K562 (cell line): ENCODE data around the gene DPH5. TPM values are rescaled to one million over a fixed set of nuclear protein-coding genes. Genes with fewer than 3 reads are reported as not detected.

ENCODE experiments used
- EP300 ChIP-seq: IDR thresholded peaks from 2 replicates; pipeline ENCODE4 v1.6.1; 2012; ENCODE audit warnings: low read length, improper control_type of control experiment
- FOXK1 ChIP-seq: sonication (generic); formaldehyde crosslinking; IDR thresholded peaks from 2 replicates; pipeline ENCODE4 v1.8.0; 2022; ENCODE audit warnings: missing genetic modification reagents, mild to moderate bottlenecking, borderline replicate concordance
- FOXK2 ChIP-seq, 2 experiments: fragments of 450-650 bp; IDR thresholded peaks in 1 of 2; conservative IDR thresholded peaks in 1 of 2; 2 replicates each; pipeline ENCODE4 v1.6.1; 2016; ENCODE audit warnings: low read depth in 2 of 2, mild to moderate bottlenecking in 1 of 2
- HNRNPL ChIP-seq: fragments of 200-400 bp; formaldehyde crosslinking; IDR thresholded peaks from 2 replicates; pipeline ENCODE4 v1.6.1; 2017; ENCODE audit warnings: low read depth, mild to moderate bottlenecking, low read length
- JUN ChIP-seq, 2 experiments: sonication (generic) in 1 of 2; formaldehyde crosslinking in 1 of 2; IDR thresholded peaks; 2 replicates each; pipeline versions ENCODE4 v1.6.1 to v1.8.0; 2012 to 2022; ENCODE audit warnings: borderline replicate concordance in 2 of 2, mild to moderate bottlenecking in 2 of 2, improper control_type of control experiment in 1 of 2, low read depth in 1 of 2, low read length in 1 of 2, missing genetic modification reagents in 1 of 2
- KLF13 ChIP-seq: fragments of 450-650 bp; IDR thresholded peaks from 2 replicates; pipeline ENCODE4 v1.6.1; 2016; ENCODE audit warnings: missing genetic modification characterization, low read depth, mild to moderate bottlenecking, missing compliant biosample characterization, moderate library complexity, borderline replicate concordance
- MCM5 ChIP-seq: fragments of 450-650 bp; IDR thresholded peaks from 2 replicates; pipeline ENCODE4 v1.6.1; 2016; ENCODE audit warnings: low read depth
- MNT ChIP-seq, 2 experiments: fragments of 450-650 bp; conservative IDR thresholded peaks; 2 replicates each; pipeline ENCODE4 v1.6.1; 2017; ENCODE audit warnings: mild to moderate bottlenecking in 2 of 2, moderate library complexity in 2 of 2
- MTA2 ChIP-seq: fragments of 450-650 bp; IDR thresholded peaks from 2 replicates; pipeline ENCODE4 v1.6.1; 2016; ENCODE audit warnings: low read depth
- MTF1 ChIP-seq: fragments of 250-450 bp; sonication (Bioruptor Pico); IDR thresholded peaks from 2 replicates; pipeline ENCODE4 v1.9.0; 2021; ENCODE audit warnings: moderate library complexity, mild to moderate bottlenecking, inconsistent platforms, borderline replicate concordance
- NR2F6 ChIP-seq: fragments of 450-650 bp; formaldehyde crosslinking; IDR thresholded peaks from 2 replicates; pipeline ENCODE4 v1.4.0; 2020; ENCODE audit warnings: mild to moderate bottlenecking
- NUFIP1 ChIP-seq: fragments of 450-650 bp; IDR thresholded peaks from 2 replicates; pipeline ENCODE4 v1.6.1; 2018; ENCODE audit not compliant: partially characterized antibody
- POLR2AphosphoS5 ChIP-seq: IDR thresholded peaks from 2 replicates; pipeline ENCODE4 v1.6.1; 2011; ENCODE audit warnings: mild to moderate bottlenecking, low read depth, low read length, moderate library complexity; ENCODE audit not compliant: control insufficient read depth, insufficient read depth
- STAT6 ChIP-seq: sonication (generic); formaldehyde crosslinking; IDR thresholded peaks from 2 replicates; pipeline ENCODE4 v1.8.1; 2023; ENCODE audit warnings: mild to moderate bottlenecking, missing genetic modification reagents
- TAF1 ChIP-seq: IDR thresholded peaks from 2 replicates; pipeline ENCODE4 v1.6.1; 2011; ENCODE audit warnings: mild to moderate bottlenecking, low read length, moderate library complexity; ENCODE audit not compliant: insufficient read depth, control insufficient read depth, severe bottlenecking; ENCODE audit errors: extremely low read depth
- TAL1 ChIP-seq: fragments of 450-650 bp; IDR thresholded peaks from 2 replicates; pipeline ENCODE4 v1.6.1; 2016; ENCODE audit warnings: mild to moderate bottlenecking
- ZNF212 ChIP-seq: fragments of 450-650 bp; formaldehyde crosslinking; IDR thresholded peaks from 2 replicates; pipeline ENCODE4 v1.4.0; 2020; ENCODE audit warnings: mild to moderate bottlenecking
- polyA plus RNA-seq, 8 experiments: library from polyadenylated mRNA; depleted of rRNA in 4 of 8; stranded (reverse) in 5 of 8; unstranded in 3 of 8; fragments of >200 nt; fragmentation: Nextera tagmentation in 2 of 8; fragmentation: Illumina TruSeq in 1 of 8; extraction: Ambion mirVana in 2 of 8; extraction: Trizol in 1 of 8; gene quantifications; 2 replicates each; pipeline versions ENCODE4 v1.2.1 to v1.2.3, GENCODE V29; 2011 to 2014; ENCODE audit warnings: inconsistent platforms in 1 of 8, missing spikeins in 1 of 8
- total RNA-seq, 7 experiments: library from RNA; depleted of rRNA in 6 of 7; stranded (reverse); fragments of >200 nt in 6 of 7; fragmentation: Illumina TruSeq in 2 of 7; extraction: Trizol in 2 of 7; gene quantifications; 2 replicates each; pipeline versions ENCODE4 v1.2.1 to v1.2.3, GENCODE V29; 2011 to 2021; ENCODE audit warnings: low replicate concordance in 1 of 7
- TF ChIP-seq, protein P1 (sequence below), 2 experiments: fragments of 450-650 bp; IDR thresholded peaks; 2 replicates each; pipeline ENCODE4 v1.6.1; 2016
- TF ChIP-seq, protein P2 (sequence below), 2 experiments: IDR thresholded peaks in 1 of 2; conservative IDR thresholded peaks in 1 of 2; 2 replicates each; pipeline ENCODE4 v1.6.1; 2016; ENCODE audit warnings: low read depth in 2 of 2, mild to moderate bottlenecking in 1 of 2, missing compliant biosample characterization in 1 of 2, missing genetic modification characterization in 1 of 2, moderate library complexity in 1 of 2

Gene DPH5
- total and polyA plus RNA-seq, 9 of the 15 experiments (the other 6 are each of a cell fraction or from before 2014, with no cell fraction given) = 37.6 to 159 (median 89.7) TPM

DNA sequence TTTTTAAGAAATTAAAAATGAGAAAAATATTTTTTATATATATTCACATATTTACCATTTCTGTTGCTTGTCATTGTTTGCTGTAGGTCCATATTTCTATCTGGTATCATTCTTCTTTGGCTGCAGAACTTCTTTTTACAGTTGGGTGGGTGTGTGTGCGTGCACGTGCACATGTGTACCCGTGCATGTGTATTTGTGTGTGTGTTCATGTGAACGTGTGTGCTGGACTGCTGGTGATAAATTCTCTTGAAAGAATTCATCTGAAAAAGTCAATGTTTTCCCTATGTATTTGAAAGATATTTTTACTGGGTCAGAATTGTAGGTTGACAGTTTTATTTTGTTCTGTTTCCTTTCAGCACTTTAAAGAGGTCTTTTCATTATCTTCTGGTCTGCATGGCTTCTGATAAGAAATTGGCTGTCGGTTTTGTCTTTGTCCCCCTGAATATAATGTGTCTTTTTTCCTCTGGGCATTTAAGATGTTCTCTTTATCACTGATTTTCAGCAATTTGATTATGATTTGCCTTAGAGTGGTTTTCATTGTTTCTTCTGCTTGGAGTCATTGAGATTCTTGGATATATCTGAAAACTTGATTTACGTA is 34.5 kb upstream of the DPH5 start (continued):
- TF ChIP-seq JUN (IDR thresholded peaks at IDR 0.05; ENCODE audit: borderline replicate concordance, low read depth, low read length) = no peak
- TF ChIP-seq JUN (CRISPR knock-in tag; IDR thresholded peaks at IDR 0.05; ENCODE audit: borderline replicate concordance) = no peak
- no peak for TF ChIP-seq NUFIP1
- no peak for TF ChIP-seq KLF13 (tag)
- no peak for TF ChIP-seq HNRNPL
- peak; percentile 71 to 84 for TF ChIP-seq MNT (conservative IDR thresholded peaks at IDR 0.05)
- TF ChIP-seq ZNF212 (CRISPR knock-in tag) = no peak
- peak; percentile 33; the same call in 1 of the 2 replicates for TF ChIP-seq EP300
- TF ChIP-seq NR2F6 (CRISPR knock-in tag) = no peak
- TF ChIP-seq MCM5 = no peak
- peak; percentile 61 for TF ChIP-seq TAL1
- TF ChIP-seq, protein P1, sequence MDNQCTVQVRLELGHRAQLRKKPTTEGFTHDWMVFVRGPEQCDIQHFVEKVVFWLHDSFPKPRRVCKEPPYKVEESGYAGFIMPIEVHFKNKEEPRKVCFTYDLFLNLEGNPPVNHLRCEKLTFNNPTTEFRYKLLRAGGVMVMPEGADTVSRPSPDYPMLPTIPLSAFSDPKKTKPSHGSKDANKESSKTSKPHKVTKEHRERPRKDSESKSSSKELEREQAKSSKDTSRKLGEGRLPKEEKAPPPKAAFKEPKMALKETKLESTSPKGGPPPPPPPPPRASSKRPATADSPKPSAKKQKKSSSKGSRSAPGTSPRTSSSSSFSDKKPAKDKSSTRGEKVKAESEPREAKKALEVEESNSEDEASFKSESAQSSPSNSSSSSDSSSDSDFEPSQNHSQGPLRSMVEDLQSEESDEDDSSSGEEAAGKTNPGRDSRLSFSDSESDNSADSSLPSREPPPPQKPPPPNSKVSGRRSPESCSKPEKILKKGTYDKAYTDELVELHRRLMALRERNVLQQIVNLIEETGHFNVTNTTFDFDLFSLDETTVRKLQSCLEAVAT (IDR thresholded peaks at IDR 0.05) = no peak
- TF ChIP-seq POLR2AphosphoS5 = no peak
- TF ChIP-seq FOXK2 (conservative IDR thresholded peaks at IDR 0.05 in 1 of 2, IDR thresholded peaks at IDR 0.05 in 1 of 2; ENCODE audit: low read depth in 2 of 2) = peak in 1 of 2 experiments; percentile 33; a peak in 1 of 4 replicates
- TF ChIP-seq, protein P2, sequence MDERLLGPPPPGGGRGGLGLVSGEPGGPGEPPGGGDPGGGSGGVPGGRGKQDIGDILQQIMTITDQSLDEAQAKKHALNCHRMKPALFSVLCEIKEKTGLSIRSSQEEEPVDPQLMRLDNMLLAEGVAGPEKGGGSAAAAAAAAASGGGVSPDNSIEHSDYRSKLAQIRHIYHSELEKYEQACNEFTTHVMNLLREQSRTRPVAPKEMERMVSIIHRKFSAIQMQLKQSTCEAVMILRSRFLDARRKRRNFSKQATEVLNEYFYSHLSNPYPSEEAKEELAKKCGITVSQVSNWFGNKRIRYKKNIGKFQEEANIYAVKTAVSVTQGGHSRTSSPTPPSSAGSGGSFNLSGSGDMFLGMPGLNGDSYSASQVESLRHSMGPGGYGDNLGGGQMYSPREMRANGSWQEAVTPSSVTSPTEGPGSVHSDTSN (CRISPR knock-in tag; IDR thresholded peaks at IDR 0.05; ENCODE audit: low read depth) = no peak
- TF ChIP-seq, protein P2 (tag; conservative IDR thresholded peaks at IDR 0.05; ENCODE audit: low read depth) = peak; percentile 57
- no peak for TF ChIP-seq FOXK1
- no peak for TF ChIP-seq STAT6 (CRISPR knock-in tag)
- TF ChIP-seq TAF1 = no peak
- TF ChIP-seq MTF1 (CRISPR knock-in tag) = no peak
- no peak for TF ChIP-seq MTA2
